GM19099 (cell line): ENCODE data around the gene GALNT15.

ENCODE experiments used
- POLR2A ChIP-seq: IDR thresholded peaks from 3 replicates; pipeline ENCODE4 v1.6.1; 2011; ENCODE audit warnings: low read depth; ENCODE audit not compliant: insufficient read length; ENCODE audit errors: extremely low read depth

The GALNT15 gene

DNA sequence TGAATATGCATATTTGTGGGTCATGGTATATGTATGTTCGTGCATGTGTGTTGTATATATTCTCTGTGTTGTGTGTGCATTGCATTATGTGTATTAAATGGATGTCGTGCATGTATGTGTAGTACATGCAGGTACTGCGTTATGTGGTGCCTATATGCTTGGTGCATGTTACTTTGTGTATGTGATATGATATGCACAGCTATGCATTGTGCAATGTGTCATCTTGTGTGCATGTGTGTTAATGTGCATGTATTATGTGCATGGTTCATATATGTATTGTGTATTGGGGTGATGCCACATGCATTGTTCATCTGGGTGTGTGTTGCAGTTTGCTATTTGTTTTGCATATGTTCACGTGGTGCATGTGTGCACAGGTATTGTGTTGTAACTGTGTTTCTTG lies 2.9 kb downstream of the GALNT15 start:
- TF ChIP-seq POLR2A: no peak

- no peak for TF ChIP-seq POLR2A
These were observed 3.6 kb downstream of the GALNT15 start for GRCh38 chr3:16177962-16178627.

DNA sequence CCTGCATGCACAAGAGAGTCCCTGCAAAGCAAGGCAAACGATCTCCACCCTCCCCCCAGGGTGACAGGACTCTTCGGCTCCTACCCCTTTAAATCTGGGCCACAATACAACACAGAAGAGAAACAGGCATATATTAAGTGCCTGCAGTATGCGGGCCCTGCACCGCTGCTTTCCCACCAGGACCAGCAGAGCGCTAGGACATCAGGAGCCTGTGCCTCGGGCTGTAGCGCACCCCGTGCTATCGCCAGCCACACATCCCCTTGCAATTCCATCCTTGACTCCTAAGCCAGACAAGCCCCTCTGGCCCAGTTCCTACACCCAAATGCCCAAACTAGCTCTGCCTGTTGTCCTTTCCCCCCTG lies 4.1 kb downstream of the GALNT15 start:
- no peak for TF ChIP-seq POLR2A

- no peak for TF ChIP-seq POLR2A
These were observed 4.8 kb downstream of the GALNT15 start for GRCh38 chr3:16179261-16179660.

- no peak for TF ChIP-seq POLR2A
These were observed 5.6 kb downstream of the GALNT15 start for GRCh38 chr3:16179771-16180736.

DNA sequence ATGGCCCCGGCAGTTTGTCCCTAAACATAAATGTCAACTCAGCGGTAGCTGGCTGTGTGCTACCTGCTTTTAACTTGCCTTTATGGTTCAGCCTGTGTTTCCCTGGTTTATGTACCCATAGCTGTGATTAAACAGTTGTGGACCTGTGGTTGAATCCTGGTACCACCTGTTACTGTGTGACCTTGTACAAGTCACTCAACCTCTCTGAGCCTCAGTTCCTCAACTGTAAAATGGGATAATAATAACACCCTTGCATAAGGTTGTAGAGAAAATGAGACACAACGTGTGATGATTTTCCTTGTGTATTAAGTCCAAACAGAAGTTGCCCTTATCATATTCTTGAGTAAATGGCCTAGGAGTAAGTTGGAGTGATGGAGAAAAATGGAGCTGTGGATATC lies 6.3 kb downstream of the GALNT15 start:
- TF ChIP-seq POLR2A: no peak

- TF ChIP-seq POLR2A: no peak
These were observed 6.9 kb downstream of the GALNT15 start for GRCh38 chr3:16181361-16181760.

DNA sequence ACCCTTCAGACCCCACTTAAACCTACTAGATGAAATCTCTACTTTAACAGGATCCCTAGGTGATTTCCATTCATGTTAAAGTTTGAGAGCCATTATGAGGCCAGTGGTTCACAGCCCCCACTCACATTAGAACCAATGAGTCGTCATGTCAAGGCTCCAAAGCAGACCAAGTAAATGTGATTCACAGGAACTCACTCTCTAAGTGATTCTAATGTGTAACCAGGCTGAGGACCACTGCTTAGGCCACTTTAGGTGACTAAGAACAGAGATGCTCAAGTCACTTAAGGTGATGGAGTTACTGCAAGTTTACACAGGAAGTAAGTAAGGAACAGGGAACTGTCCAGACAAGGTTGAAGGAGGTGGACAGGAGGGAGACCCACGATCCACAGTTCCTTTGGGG lies 7.7 kb downstream of the GALNT15 start:
- TF ChIP-seq POLR2A: no peak

DNA sequence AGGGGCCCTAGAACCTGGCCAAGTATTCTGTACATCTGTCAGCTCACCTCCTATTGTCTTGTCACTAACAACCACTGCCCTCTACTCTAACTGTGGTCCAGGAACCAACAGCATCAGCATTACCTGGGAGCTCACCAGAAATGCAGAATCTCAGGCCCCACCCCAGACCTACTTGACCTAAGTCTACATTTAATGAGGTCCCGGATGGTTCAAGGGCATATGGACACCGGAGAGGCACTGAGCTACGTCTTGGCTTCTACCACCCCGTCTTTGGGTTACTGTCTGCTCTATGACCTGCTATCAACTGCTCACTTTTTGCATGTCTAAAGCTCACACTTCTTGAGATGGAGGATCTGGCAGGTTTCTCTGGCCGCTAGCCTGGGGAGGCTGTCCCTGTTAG lies 8.1 kb downstream of the GALNT15 start:
- TF ChIP-seq POLR2A: no peak

GRCh38 chr3:16183082-16183481 lies 8.6 kb downstream of the GALNT15 start:
- TF ChIP-seq POLR2A: no peak

- no peak for TF ChIP-seq POLR2A
These were observed 9.3 kb downstream of the GALNT15 start for GRCh38 chr3:16183601-16184270.

- TF ChIP-seq POLR2A: no peak
These were observed 11.6 kb downstream of the GALNT15 start for GRCh38 chr3:16186086-16186485.

DNA sequence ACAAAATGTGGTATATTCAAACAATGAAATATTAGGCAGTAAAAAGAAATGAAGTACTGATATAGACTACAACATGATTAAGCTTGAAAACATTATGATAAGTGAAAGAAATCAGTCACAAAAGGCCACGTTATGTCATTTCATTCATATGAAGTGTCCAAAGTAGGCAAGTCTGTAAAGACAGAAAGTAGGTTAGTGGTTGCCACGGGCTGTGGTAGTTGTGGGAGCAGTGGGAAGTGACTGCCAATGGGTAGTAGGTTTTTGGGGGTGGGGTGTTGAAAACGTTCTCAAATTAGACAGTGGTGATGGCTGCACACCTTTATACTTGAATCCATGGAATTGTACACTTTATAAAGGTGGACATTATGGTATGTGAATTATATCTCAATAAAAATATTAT lies 12.1 kb downstream of the GALNT15 start:
- no peak for TF ChIP-seq POLR2A

GRCh38 chr3:16187213-16187790 lies 12.8 kb downstream of the GALNT15 start:
- TF ChIP-seq POLR2A: no peak

GRCh38 chr3:16188071-16188470 lies 13.6 kb downstream of the GALNT15 start:
- TF ChIP-seq POLR2A: no peak
